Heart left ventricle (tissue), 13 donors: Measurements from ENCODE around the gene CWC27.

Source experiments
- CTCF ChIP-seq, 12 donors: fragments of 200-600 bp; sonication (generic) in 4 of 12; IDR thresholded peaks; one replicate each; pipeline versions ENCODE4 v1.5.0 to v1.8.0; 2018 to 2022; ENCODE audit warnings: antibody characterized with exemption in 12 of 12, mild to moderate bottlenecking in 5 of 12
- POLR2A ChIP-seq, 2 donors: fragments of 450-650 bp; IDR thresholded peaks; one replicate each; pipeline ENCODE4 v1.6.1; 2017; ENCODE audit warnings: antibody characterized with exemption in 2 of 2, mild to moderate bottlenecking in 2 of 2, moderate library complexity in 2 of 2
- donor health status: ischemic (EF 13 %, LVEDD 7.1; RV severe dilation, severe dysfunction).
- donor health status: DM: no; HTN: yes; CAD: no.
- donor health status: DM: no; HTN: no; CAD: no.
- donor health status: ischemic (EF 25% LVEDD 6.9; RV normal size, moderate dysfunction).
- donor health status: ischemic (EF 25% LVEDD 5.7; RV mildly dilated, moderate dysfunction).
- donor health status: ischemic (EF 35%, LVEDD 5.7; RV mildly dilated, moderate dysfunction).
- donor health status: nonischemic (EF 11% LVEDD 7.7; RV severe dilation, severe dysfunction).
- donor health status: DM: yes; HTN: yes; CAD: no.
- donor health status: PGD.
- donor health status: ischemic (EF 29% LVEDD 5.4; RV normal size, mild dysfunction).
- donor health status: nonischemic (EF 23%, LVEDD 6.1; RV moderate dilation, normal function).

- TF ChIP-seq CTCF (IDR thresholded peaks at IDR 0.05): no peak
- no peak for TF ChIP-seq POLR2A (IDR thresholded peaks at IDR 0.05)
These were observed 293.8 kb downstream of the CWC27 start for GRCh38 chr5:65062469-65063083.
